WTC11 (cell line): Measurements from ENCODE around the gene MACROD2. TPM values are rescaled to one million over a fixed set of nuclear protein-coding genes. Genes with fewer than 3 reads are reported as not detected.

Experiments
- ATAC-seq: fragments of 200-7000 bp; cut with Tn5 transposase; 2 replicates; pipeline ENCODE4 v1.10.0; 2021; ENCODE audit warnings: mild to moderate bottlenecking, moderate library complexity
- CTCF ChIA-PET: fragments of 300-600 bp; sonication (Branson Sonifier 250); formaldehyde crosslinking; loops from one replicate; lab custom pipeline; 2021; ENCODE audit warnings: antibody characterized with exemption; lab: Charles Lee
- POLR2A ChIA-PET: fragments of 350-600 bp; sonication (Branson Sonifier 250); formaldehyde crosslinking; loops from one replicate; lab custom pipeline; 2021; ENCODE audit warnings: antibody characterized with exemption; lab: Charles Lee
- DNase-seq: peaks from one replicate; pipeline ENCODE4 v3.0.0; 2021; ENCODE audit warnings: low spot score
- H3K27ac Mint-ChIP-seq: 2 replicates; pipeline ENCODE4 v1.8.0; 2021; ENCODE audit warnings: mixed read lengths
- H3K27me3 Mint-ChIP-seq: 2 replicates; pipeline ENCODE4 v1.8.0; 2021; ENCODE audit warnings: low read depth, mild to moderate bottlenecking, moderate library complexity, mixed read lengths
- H3K36me3 Mint-ChIP-seq: 2 replicates; pipeline ENCODE4 v1.8.0; 2021; ENCODE audit warnings: mixed read lengths
- H3K4me1 Mint-ChIP-seq: 2 replicates; pipeline ENCODE4 v1.8.0; 2022; ENCODE audit warnings: mixed read lengths
- H3K4me3 Mint-ChIP-seq: 2 replicates; pipeline ENCODE4 v1.8.0; 2021; ENCODE audit warnings: mild to moderate bottlenecking, moderate library complexity, mixed read lengths
- H3K9me3 Mint-ChIP-seq: 2 replicates; pipeline ENCODE4 v1.8.0; 2021; ENCODE audit warnings: mixed read lengths
- ATF1 ChIP-seq: sonication (generic); formaldehyde crosslinking; IDR thresholded peaks from 2 replicates; pipeline ENCODE4 v1.8.1; 2023; ENCODE audit warnings: mild to moderate bottlenecking, moderate library complexity, missing genetic modification reagents
- ELF4 ChIP-seq: sonication (generic); formaldehyde crosslinking; IDR thresholded peaks from 2 replicates; pipeline ENCODE4 v1.8.1; 2022; ENCODE audit warnings: low read depth, mild to moderate bottlenecking, moderate library complexity, missing genetic modification reagents
- ERG ChIP-seq: fragments of 250-450 bp; sonication (Bioruptor Pico); IDR thresholded peaks from 2 replicates; pipeline ENCODE4 v1.8.0; 2021; ENCODE audit warnings: mild to moderate bottlenecking
- FOXK1 ChIP-seq: sonication (generic); formaldehyde crosslinking; IDR thresholded peaks from 2 replicates; pipeline ENCODE4 v1.8.0; 2022; ENCODE audit warnings: mild to moderate bottlenecking, moderate library complexity, missing genetic modification reagents
- GABPB1 ChIP-seq: sonication (generic); formaldehyde crosslinking; IDR thresholded peaks from 2 replicates; pipeline ENCODE4 v1.8.1; 2023; ENCODE audit warnings: mild to moderate bottlenecking, missing genetic modification reagents
- JAZF1 ChIP-seq: fragments of 250-450 bp; sonication (Bioruptor Pico); IDR thresholded peaks from 2 replicates; pipeline ENCODE4 v1.9.0; 2021; ENCODE audit warnings: moderate library complexity, mild to moderate bottlenecking, inconsistent platforms
- JUN ChIP-seq: sonication (generic); formaldehyde crosslinking; IDR thresholded peaks from 2 replicates; pipeline ENCODE4 v1.8.0; 2023; ENCODE audit warnings: mild to moderate bottlenecking, missing genetic modification reagents
- NFE2L1 ChIP-seq: sonication (generic); formaldehyde crosslinking; IDR thresholded peaks from 2 replicates; pipeline ENCODE4 v1.8.1; 2023; ENCODE audit warnings: missing genetic modification reagents
- NFYB ChIP-seq: sonication (generic); formaldehyde crosslinking; conservative IDR thresholded peaks from 2 replicates; pipeline ENCODE4 v1.8.0; 2022; ENCODE audit warnings: low read depth, missing genetic modification reagents
- NR3C1 ChIP-seq: sonication (generic); formaldehyde crosslinking; conservative IDR thresholded peaks from 2 replicates; pipeline ENCODE4 v1.8.1; 2023; ENCODE audit warnings: low read depth, mild to moderate bottlenecking, missing genetic modification reagents
- OVOL2 ChIP-seq: fragments of 250-450 bp; sonication (Bioruptor Pico); IDR thresholded peaks from 2 replicates; pipeline ENCODE4 v1.9.0; 2021; ENCODE audit warnings: mild to moderate bottlenecking, borderline replicate concordance
- PRRX2 ChIP-seq: fragments of 250-450 bp; sonication (Bioruptor Pico); IDR thresholded peaks from 2 replicates; pipeline ENCODE4 v1.8.0; 2021; ENCODE audit warnings: mild to moderate bottlenecking
- RORB ChIP-seq: fragments of 250-450 bp; sonication (Bioruptor Pico); IDR thresholded peaks from 2 replicates; pipeline ENCODE4 v1.9.0; 2021; ENCODE audit warnings: mild to moderate bottlenecking
- SMAD3 ChIP-seq: sonication (generic); formaldehyde crosslinking; IDR thresholded peaks from 2 replicates; pipeline ENCODE4 v1.8.0; 2022; ENCODE audit warnings: missing genetic modification reagents, mild to moderate bottlenecking, borderline replicate concordance
- SMAD4 ChIP-seq: sonication (generic); formaldehyde crosslinking; IDR thresholded peaks from 2 replicates; pipeline ENCODE4 v1.8.0; 2022; ENCODE audit warnings: mild to moderate bottlenecking, missing genetic modification reagents
- ZNF423 ChIP-seq: fragments of 250-450 bp; sonication (Bioruptor Pico); IDR thresholded peaks from 2 replicates; pipeline ENCODE4 v2.1.2; 2022; ENCODE audit warnings: mild to moderate bottlenecking, moderate library complexity
- ZNF671 ChIP-seq: fragments of 250-450 bp; sonication (Bioruptor Pico); IDR thresholded peaks from 2 replicates; pipeline ENCODE4 v1.8.0; 2021; ENCODE audit warnings: mild to moderate bottlenecking
- total RNA-seq: library from RNA; stranded (reverse); gene quantifications from 3 replicates; pipeline ENCODE4 v1.2.3, GENCODE V29; 2021
- TF ChIP-seq, protein P1 (sequence below): sonication (generic); formaldehyde crosslinking; IDR thresholded peaks from 2 replicates; pipeline ENCODE4 v1.8.0; 2023; ENCODE audit warnings: mild to moderate bottlenecking, missing genetic modification reagents
- TF ChIP-seq, protein P2 (sequence below): sonication (generic); formaldehyde crosslinking; IDR thresholded peaks from 2 replicates; pipeline ENCODE4 v1.8.0; 2022; ENCODE audit warnings: mild to moderate bottlenecking, missing genetic modification reagents
- TF ChIP-seq, protein P3 (sequence below): sonication (generic); formaldehyde crosslinking; conservative IDR thresholded peaks from 2 replicates; pipeline ENCODE4 v1.8.1; 2022; ENCODE audit warnings: mild to moderate bottlenecking, missing genetic modification reagents
- TF ChIP-seq, protein P4 (sequence below): sonication (generic); formaldehyde crosslinking; IDR thresholded peaks from 2 replicates; pipeline ENCODE4 v1.8.1; 2023; ENCODE audit warnings: mild to moderate bottlenecking, missing genetic modification reagents, borderline replicate concordance

Gene MACROD2
- total RNA-seq, 1 experiment from 2014 or later: 4.1 TPM

DNA sequence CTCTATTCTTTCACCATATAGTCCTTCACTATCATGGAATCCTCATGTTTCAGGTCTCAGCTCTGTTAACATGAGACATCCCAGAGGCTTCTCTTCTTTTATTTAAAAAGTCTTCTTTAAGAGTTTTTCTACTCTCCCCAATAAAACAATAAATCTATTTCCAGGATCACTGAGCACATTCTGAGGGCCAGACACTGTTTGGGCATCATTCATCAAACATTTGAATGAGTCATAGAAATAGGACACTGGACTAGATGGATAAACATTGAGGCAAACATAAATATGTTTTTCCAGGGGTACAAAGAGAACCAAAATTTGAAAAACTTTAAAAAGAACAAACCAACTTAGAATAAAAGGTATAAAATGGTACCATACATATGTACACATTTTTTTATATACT is 2023.6 kb downstream of the MACROD2 start:
- H3K4me3 Mint-ChIP-seq: no peak overlapping the region
- CTCF ChIA-PET: no interaction called here

DNA sequence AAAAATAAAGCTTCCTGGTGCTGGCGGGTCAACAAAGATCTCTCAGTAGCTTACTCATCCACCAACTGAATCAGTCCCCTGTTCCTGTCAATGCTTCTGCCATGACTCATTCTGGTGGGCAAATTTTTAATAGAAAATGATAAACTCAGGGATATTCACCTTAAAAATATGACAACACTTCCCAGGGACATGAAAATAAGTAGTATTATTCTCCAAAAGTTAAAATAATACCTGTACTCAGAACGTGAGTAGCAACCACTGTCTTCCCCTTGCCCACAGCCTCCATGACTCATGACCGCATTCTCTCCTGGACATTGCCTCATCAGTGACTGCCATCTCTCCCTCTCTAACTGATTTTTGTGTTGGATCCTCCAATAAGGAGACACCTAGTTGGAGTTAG is 2025.7 kb downstream of the MACROD2 start:
- H3K36me3 Mint-ChIP-seq: no peaks in the 10 kb centered on the region
- H3K27me3 Mint-ChIP-seq: peaks cover 3% of the 10 kb centered on the region
- peaks cover 10% of the 10 kb centered on the region for H3K9me3 Mint-ChIP-seq
- no peak overlapping the region for H3K27ac Mint-ChIP-seq
- POLR2A ChIA-PET: no interaction called here
- peaks cover 19% of the 10 kb centered on the region for H3K4me1 Mint-ChIP-seq
- CTCF ChIA-PET: no interaction called here
- no peak overlapping the region for H3K4me3 Mint-ChIP-seq
- TF ChIP-seq, protein P1, sequence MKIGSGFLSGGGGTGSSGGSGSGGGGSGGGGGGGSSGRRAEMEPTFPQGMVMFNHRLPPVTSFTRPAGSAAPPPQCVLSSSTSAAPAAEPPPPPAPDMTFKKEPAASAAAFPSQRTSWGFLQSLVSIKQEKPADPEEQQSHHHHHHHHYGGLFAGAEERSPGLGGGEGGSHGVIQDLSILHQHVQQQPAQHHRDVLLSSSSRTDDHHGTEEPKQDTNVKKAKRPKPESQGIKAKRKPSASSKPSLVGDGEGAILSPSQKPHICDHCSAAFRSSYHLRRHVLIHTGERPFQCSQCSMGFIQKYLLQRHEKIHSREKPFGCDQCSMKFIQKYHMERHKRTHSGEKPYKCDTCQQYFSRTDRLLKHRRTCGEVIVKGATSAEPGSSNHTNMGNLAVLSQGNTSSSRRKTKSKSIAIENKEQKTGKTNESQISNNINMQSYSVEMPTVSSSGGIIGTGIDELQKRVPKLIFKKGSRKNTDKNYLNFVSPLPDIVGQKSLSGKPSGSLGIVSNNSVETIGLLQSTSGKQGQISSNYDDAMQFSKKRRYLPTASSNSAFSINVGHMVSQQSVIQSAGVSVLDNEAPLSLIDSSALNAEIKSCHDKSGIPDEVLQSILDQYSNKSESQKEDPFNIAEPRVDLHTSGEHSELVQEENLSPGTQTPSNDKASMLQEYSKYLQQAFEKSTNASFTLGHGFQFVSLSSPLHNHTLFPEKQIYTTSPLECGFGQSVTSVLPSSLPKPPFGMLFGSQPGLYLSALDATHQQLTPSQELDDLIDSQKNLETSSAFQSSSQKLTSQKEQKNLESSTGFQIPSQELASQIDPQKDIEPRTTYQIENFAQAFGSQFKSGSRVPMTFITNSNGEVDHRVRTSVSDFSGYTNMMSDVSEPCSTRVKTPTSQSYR (CRISPR knock-in tag): no peak
- TF ChIP-seq, all 79 proteins: peak for 0
- DNase-seq (no peak), ATAC-seq (no peak)

More for the DNA sequence above, 2023.6 kb downstream of the MACROD2 start:
- H3K4me1 Mint-ChIP-seq: peaks cover 8% of the 10 kb centered on the region
- no peak overlapping the region for H3K27ac Mint-ChIP-seq
- POLR2A ChIA-PET: no interaction called here
- H3K27me3 Mint-ChIP-seq: peaks cover 3% of the 10 kb centered on the region
- no peak for ATAC-seq
- TF ChIP-seq PRRX2 (no peak), RORB (no peak), OVOL2 (no peak), FOXK1 (CRISPR knock-in tag) (no peak), JAZF1 (no peak), ATF1 (no peak), NFE2L1 (CRISPR knock-in tag) (no peak), GABPB1 (CRISPR knock-in tag) (no peak), NR3C1 (CRISPR knock-in tag) (no peak), SMAD3 (CRISPR knock-in tag) (no peak), ZNF671 (CRISPR knock-in tag) (no peak), JUN (CRISPR knock-in tag) (no peak), ERG (no peak), ELF4 (no peak), SMAD4 (CRISPR knock-in tag) (no peak), NFYB (CRISPR knock-in tag) (no peak), ZNF423 (CRISPR knock-in tag) (no peak)
- TF ChIP-seq, protein P2, sequence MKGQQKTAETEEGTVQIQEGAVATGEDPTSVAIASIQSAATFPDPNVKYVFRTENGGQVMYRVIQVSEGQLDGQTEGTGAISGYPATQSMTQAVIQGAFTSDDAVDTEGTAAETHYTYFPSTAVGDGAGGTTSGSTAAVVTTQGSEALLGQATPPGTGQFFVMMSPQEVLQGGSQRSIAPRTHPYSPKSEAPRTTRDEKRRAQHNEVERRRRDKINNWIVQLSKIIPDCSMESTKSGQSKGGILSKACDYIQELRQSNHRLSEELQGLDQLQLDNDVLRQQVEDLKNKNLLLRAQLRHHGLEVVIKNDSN (CRISPR knock-in tag): no peak
- TF ChIP-seq, protein P3, sequence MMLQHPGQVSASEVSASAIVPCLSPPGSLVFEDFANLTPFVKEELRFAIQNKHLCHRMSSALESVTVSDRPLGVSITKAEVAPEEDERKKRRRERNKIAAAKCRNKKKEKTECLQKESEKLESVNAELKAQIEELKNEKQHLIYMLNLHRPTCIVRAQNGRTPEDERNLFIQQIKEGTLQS: no peak
- TF ChIP-seq, protein P4, sequence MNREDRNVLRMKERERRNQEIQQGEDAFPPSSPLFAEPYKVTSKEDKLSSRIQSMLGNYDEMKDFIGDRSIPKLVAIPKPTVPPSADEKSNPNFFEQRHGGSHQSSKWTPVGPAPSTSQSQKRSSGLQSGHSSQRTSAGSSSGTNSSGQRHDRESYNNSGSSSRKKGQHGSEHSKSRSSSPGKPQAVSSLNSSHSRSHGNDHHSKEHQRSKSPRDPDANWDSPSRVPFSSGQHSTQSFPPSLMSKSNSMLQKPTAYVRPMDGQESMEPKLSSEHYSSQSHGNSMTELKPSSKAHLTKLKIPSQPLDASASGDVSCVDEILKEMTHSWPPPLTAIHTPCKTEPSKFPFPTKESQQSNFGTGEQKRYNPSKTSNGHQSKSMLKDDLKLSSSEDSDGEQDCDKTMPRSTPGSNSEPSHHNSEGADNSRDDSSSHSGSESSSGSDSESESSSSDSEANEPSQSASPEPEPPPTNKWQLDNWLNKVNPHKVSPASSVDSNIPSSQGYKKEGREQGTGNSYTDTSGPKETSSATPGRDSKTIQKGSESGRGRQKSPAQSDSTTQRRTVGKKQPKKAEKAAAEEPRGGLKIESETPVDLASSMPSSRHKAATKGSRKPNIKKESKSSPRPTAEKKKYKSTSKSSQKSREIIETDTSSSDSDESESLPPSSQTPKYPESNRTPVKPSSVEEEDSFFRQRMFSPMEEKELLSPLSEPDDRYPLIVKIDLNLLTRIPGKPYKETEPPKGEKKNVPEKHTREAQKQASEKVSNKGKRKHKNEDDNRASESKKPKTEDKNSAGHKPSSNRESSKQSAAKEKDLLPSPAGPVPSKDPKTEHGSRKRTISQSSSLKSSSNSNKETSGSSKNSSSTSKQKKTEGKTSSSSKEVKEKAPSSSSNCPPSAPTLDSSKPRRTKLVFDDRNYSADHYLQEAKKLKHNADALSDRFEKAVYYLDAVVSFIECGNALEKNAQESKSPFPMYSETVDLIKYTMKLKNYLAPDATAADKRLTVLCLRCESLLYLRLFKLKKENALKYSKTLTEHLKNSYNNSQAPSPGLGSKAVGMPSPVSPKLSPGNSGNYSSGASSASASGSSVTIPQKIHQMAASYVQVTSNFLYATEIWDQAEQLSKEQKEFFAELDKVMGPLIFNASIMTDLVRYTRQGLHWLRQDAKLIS: no peak
- no peak for DNase-seq
- no peaks in the 10 kb centered on the region for H3K36me3 Mint-ChIP-seq
- peaks cover 10% of the 10 kb centered on the region for H3K9me3 Mint-ChIP-seq
